ENCODE measurements around the gene SSH3. TPM values are rescaled to one million over a fixed set of nuclear protein-coding genes. Genes with fewer than 3 reads are reported as not detected.

SSH3 gene
- total and polyA plus RNA-seq, 2 of the 4 experiments (the other 2 are of a cell fraction) = 7.3 to 26.7 TPM

DNA sequence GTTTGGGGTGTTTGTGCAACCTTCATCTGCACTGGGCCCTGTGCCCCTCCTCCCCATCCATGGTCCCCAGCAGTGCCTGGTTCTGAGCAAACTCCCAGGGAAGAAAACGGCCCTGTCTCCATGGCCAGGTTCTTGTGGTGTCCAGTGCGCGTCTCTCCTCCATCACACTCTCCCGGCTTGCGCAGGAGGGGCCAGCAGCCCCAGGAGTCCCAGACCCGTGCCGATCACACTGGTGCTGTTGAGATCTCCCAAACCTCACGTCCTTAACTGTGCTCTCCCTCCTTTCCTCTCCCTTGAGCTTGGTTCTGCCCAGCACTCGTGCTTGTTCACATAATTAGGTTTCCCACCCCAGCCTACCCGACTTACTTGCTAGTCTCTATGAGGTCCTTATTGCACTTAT is 48.0 kb upstream of the SSH3 start:
- Histone ChIP-seq H3K27me3 (ENCODE audit: control insufficient read depth, insufficient read depth, low read length) (no peaks in the 10 kb centered on the region), H2AK9ac (replicated peaks; ENCODE audit: low read depth, low read length, poor library complexity) (no peak overlapping the region), H3K4ac (ENCODE audit: low read depth, low read length) (no peak overlapping the region), H4K91ac (ENCODE audit: insufficient read depth, low read depth, low read length) (no peak overlapping the region), H3K4me1 (ENCODE audit: control insufficient read depth, insufficient read depth, low read length) (no peaks in the 10 kb centered on the region), H3K18ac (ENCODE audit: low read depth, low read length) (no peak overlapping the region), H3K9me1 (ENCODE audit: insufficient read depth, low read length) (no peaks in the 10 kb centered on the region), H4K20me1 (ENCODE audit: insufficient read depth, low read length) (no peaks in the 10 kb centered on the region; the same call in 1 of the 2 replicates), H2AK5ac (ENCODE audit: low read depth, low read length) (no peak overlapping the region), H4K5ac (ENCODE audit: low read depth, low read length) (no peak overlapping the region), H3K27ac (ENCODE audit: insufficient read depth, low read length) (no peak overlapping the region), H3K9me3 (ENCODE audit: control insufficient read depth, insufficient read depth, low read length) (no peaks in the 10 kb centered on the region), H3K79me1 (ENCODE audit: low read depth in 1 of 2, low read length in 2 of 2) (peaks cover 26 to 30% of the 10 kb centered on the region in 2 experiments), H2BK20ac (ENCODE audit: low read depth, low read length) (no peak overlapping the region), H4K8ac (ENCODE audit: low read depth in 2 of 2, low read length in 2 of 2) (no peak overlapping the region), H2BK120ac (ENCODE audit: low read depth, low read length) (no peak overlapping the region), H3K36me3 (ENCODE audit: control insufficient read depth, insufficient read depth, low read length) (peaks cover 60% of the 10 kb centered on the region), H3K56ac (ENCODE audit: extremely low read depth, insufficient read depth, low read length) (no peak overlapping the region), H3K4me2 (ENCODE audit: low read depth, low read length) (no peak overlapping the region), H3K4me3 (ENCODE audit: insufficient read depth, low read depth, low read length) (no peak overlapping the region), H3K23ac (ENCODE audit: low read depth, low read length) (no peak overlapping the region), H3K14ac (replicated peaks; ENCODE audit: low read depth, low read length) (no peak overlapping the region), H2BK5ac (ENCODE audit: low read depth, low read length, poor library complexity, severe bottlenecking) (no peak overlapping the region), H3K9ac (ENCODE audit: low read depth, low read length) (no peak overlapping the region), H2BK15ac (ENCODE audit: low read depth, low read length) (no peak overlapping the region), H2AFZ (replicated peaks; ENCODE audit: low read length, poor library complexity) (no peak overlapping the region)
- DNase-seq (no peak), ATAC-seq (ENCODE audit: low read depth) (no peak)
- ChIA-PET POLR2A (ENCODE audit: unreplicated experiment) (no interaction called here), CTCF (no interaction called here)
- dilution Hi-C loops (cut with HindIII; ENCODE audit: low sequenced_read_pairs, unreplicated experiment) (no loop called here), in situ Hi-C loops (cut with MboI; ENCODE audit: low sequenced_read_pairs) (no loop called here), intact Hi-C loops (cut with micrococcal nuclease) (no loop called here)
- BruUV-seq (replicated peaks) = no TSS peak
- TF ChIP-seq CEBPB (IDR thresholded peaks at IDR 0.05; ENCODE audit: low read depth, low read length) (no peak), MAZ (IDR thresholded peaks at IDR 0.05; ENCODE audit: borderline replicate concordance, low read depth, low read length) (no peak), MAFK (IDR thresholded peaks at IDR 0.05; ENCODE audit: low read depth, low read length) (no peak), MXI1 (IDR thresholded peaks at IDR 0.05; ENCODE audit: borderline replicate concordance, low read depth, low read length) (no peak), CHD1 (IDR thresholded peaks at IDR 0.05; ENCODE audit: low read depth, low read length) (no peak), NFE2L2 (IDR thresholded peaks at IDR 0.05; ENCODE audit: low read depth, low read length) (no peak), SMC3 (IDR thresholded peaks at IDR 0.05; ENCODE audit: low read depth, low read length) (no peak), POLR2A (IDR thresholded peaks at IDR 0.05; ENCODE audit: low read depth, low read length) (no peak)
- TF ChIP-seq, protein P1, sequence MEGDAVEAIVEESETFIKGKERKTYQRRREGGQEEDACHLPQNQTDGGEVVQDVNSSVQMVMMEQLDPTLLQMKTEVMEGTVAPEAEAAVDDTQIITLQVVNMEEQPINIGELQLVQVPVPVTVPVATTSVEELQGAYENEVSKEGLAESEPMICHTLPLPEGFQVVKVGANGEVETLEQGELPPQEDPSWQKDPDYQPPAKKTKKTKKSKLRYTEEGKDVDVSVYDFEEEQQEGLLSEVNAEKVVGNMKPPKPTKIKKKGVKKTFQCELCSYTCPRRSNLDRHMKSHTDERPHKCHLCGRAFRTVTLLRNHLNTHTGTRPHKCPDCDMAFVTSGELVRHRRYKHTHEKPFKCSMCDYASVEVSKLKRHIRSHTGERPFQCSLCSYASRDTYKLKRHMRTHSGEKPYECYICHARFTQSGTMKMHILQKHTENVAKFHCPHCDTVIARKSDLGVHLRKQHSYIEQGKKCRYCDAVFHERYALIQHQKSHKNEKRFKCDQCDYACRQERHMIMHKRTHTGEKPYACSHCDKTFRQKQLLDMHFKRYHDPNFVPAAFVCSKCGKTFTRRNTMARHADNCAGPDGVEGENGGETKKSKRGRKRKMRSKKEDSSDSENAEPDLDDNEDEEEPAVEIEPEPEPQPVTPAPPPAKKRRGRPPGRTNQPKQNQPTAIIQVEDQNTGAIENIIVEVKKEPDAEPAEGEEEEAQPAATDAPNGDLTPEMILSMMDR (conservative IDR thresholded peaks at IDR 0.05; ENCODE audit: low read depth, low read length) = no peak
- TF ChIP-seq, protein P2, sequence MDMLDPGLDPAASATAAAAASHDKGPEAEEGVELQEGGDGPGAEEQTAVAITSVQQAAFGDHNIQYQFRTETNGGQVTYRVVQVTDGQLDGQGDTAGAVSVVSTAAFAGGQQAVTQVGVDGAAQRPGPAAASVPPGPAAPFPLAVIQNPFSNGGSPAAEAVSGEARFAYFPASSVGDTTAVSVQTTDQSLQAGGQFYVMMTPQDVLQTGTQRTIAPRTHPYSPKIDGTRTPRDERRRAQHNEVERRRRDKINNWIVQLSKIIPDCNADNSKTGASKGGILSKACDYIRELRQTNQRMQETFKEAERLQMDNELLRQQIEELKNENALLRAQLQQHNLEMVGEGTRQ (IDR thresholded peaks at IDR 0.05; ENCODE audit: low read depth, low read length) = no peak
- TF ChIP-seq, protein P3, sequence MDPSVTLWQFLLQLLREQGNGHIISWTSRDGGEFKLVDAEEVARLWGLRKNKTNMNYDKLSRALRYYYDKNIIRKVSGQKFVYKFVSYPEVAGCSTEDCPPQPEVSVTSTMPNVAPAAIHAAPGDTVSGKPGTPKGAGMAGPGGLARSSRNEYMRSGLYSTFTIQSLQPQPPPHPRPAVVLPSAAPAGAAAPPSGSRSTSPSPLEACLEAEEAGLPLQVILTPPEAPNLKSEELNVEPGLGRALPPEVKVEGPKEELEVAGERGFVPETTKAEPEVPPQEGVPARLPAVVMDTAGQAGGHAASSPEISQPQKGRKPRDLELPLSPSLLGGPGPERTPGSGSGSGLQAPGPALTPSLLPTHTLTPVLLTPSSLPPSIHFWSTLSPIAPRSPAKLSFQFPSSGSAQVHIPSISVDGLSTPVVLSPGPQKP (IDR thresholded peaks at IDR 0.05; ENCODE audit: borderline replicate concordance, low read depth, low read length) = no peak
- 92% methylated on average over 5 of the region's 10 CpGs; no CpG with 5 or more reads in 1 of the 2 experiments for WGBS, 2 experiments (ENCODE audit: extremely low coverage in 2 of 2, insufficient read length in 1 of 2)
